ENCODE measurements around the gene NECTIN2.
"Not testable (repeated sequence)": the region's sequence is repeated elsewhere in the genome, so short reads cannot be mapped to it uniquely, and the experiment has no call there.

NECTIN2 gene

GRCh38 chr19:44925114-44925891, 79.2 kb downstream of the NECTIN2 start:
- Mint-ChIP-seq H3K27me3 (peaks cover 33% of the 10 kb centered on the region), H3K4me1 (peaks cover 20% of the 10 kb centered on the region), H3K4me3 (no peak overlapping the region), H3K9me3 (no peaks in the 10 kb centered on the region), H3K27ac (no peak overlapping the region)
- no peak for ATAC-seq
- DNase-seq: no peak

GRCh38 chr19:44926245-44927077, 80.4 kb downstream of the NECTIN2 start:
- Mint-ChIP-seq H3K4me1 (peaks cover 20% of the 10 kb centered on the region), H3K27ac (peak overlapping the region in 1 of 2 donors; percentile 14), H3K27me3 (peaks cover 33% of the 10 kb centered on the region), H3K4me3 (peak overlapping the region; percentile 50 to 83)
- H3K9me3 Mint-ChIP-seq, DNase-seq: not testable (repeated sequence)
- ATAC-seq: peak; percentile 41

- H3K4me1 Mint-ChIP-seq: peaks cover 20% of the 10 kb centered on the region
- H3K4me3 Mint-ChIP-seq: no peak overlapping the region
- DNase-seq: no peak
- H3K9me3 Mint-ChIP-seq: no peaks in the 10 kb centered on the region
- H3K27me3 Mint-ChIP-seq: peaks cover 33% of the 10 kb centered on the region
- no peak overlapping the region for H3K27ac Mint-ChIP-seq
- ATAC-seq: no peak
These were observed 81.6 kb downstream of the NECTIN2 start for GRCh38 chr19:44927746-44928145.

GRCh38 chr19:44930088-44930487, 84.0 kb downstream of the NECTIN2 start:
- no peaks in the 10 kb centered on the region for H3K9me3 Mint-ChIP-seq
- H3K27me3 Mint-ChIP-seq: peaks cover 22% of the 10 kb centered on the region
- H3K4me1 Mint-ChIP-seq: peaks cover 20% of the 10 kb centered on the region
- DNase-seq (no peak), ATAC-seq (no peak)
- H3K27ac Mint-ChIP-seq: no peak overlapping the region
- no peak overlapping the region for H3K4me3 Mint-ChIP-seq

GRCh38 chr19:44931541-44931940, 85.4 kb downstream of the NECTIN2 start:
- Mint-ChIP-seq H3K4me1 (peaks cover 8% of the 10 kb centered on the region), H3K9me3 (no peaks in the 10 kb centered on the region), H3K27ac (no peak overlapping the region), H3K4me3 (no peak overlapping the region), H3K27me3 (peaks cover 7% of the 10 kb centered on the region)
- DNase-seq (no peak), ATAC-seq (no peak)

Data from stimulated activated naive CD8-positive, alpha-beta T cell treated with anti-CD3 and anti-CD28 coated beads, Interleukin-15, amount 100 ng/mL, for 72 hours (primary cell).